Heart right ventricle (tissue), 16 donors: ENCODE data around the gene MIER2. TPM values are rescaled to one million over a fixed set of nuclear protein-coding genes. Genes with fewer than 3 reads are reported as not detected.

Source experiments
- ATAC-seq, 8 donors: fragments of 200-7000 bp; cut with Tn5 transposase; one replicate each; pipeline ENCODE4 v1.9.1; 2020; ENCODE audit warnings: mild to moderate bottlenecking in 8 of 8, moderate library complexity in 8 of 8, moderate number of reproducible peaks in 1 of 8
- DNase-seq, 2 donors: peaks; one replicate each; pipeline ENCODE4 v3.0.0-alpha.2; 2020
- H3K27ac ChIP-seq, 10 donors: fragments of 200-600 bp; sonication (generic) in 2 of 10; one replicate each; pipeline versions ENCODE4 v1.5.0 to v1.8.0; 2020 to 2022; ENCODE audit warnings: mild to moderate bottlenecking in 3 of 10
- H3K27me3 ChIP-seq, 7 donors: fragments of 200-600 bp; one replicate each; pipeline ENCODE4 v1.8.0; 2021 to 2022; ENCODE audit warnings: mild to moderate bottlenecking in 2 of 7
- H3K36me3 ChIP-seq, 9 donors: fragments of 200-600 bp; sonication (generic) in 1 of 9; one replicate each; pipeline versions ENCODE4 v1.5.0 to v1.8.0; 2020 to 2022; ENCODE audit warnings: mild to moderate bottlenecking in 2 of 9
- H3K4me1 ChIP-seq, 9 donors: fragments of 200-600 bp; sonication (generic) in 1 of 9; one replicate each; pipeline versions ENCODE4 v1.5.0 to v1.8.0; 2020 to 2022; ENCODE audit warnings: mild to moderate bottlenecking in 4 of 9
- H3K4me3 ChIP-seq, 10 donors: fragments of 200-600 bp; sonication (generic) in 2 of 10; one replicate each; pipeline versions ENCODE4 v1.5.0 to v1.8.0; 2020 to 2022; ENCODE audit warnings: mild to moderate bottlenecking in 7 of 10, moderate library complexity in 2 of 10
- H3K9me3 ChIP-seq, 11 donors: fragments of 200-600 bp in 10 of 11; sonication (generic) in 2 of 11; one replicate each; pipeline versions ENCODE4 v1.5.0 to v1.8.0; 2013 to 2022; ENCODE audit warnings: mild to moderate bottlenecking in 2 of 11, control low read depth in 1 of 11, moderate library complexity in 1 of 11
- CTCF ChIP-seq, 9 donors: fragments of 200-600 bp; sonication (generic) in 2 of 9; IDR thresholded peaks; one replicate each; pipeline versions ENCODE4 v1.5.0 to v1.8.0; 2021 to 2022; ENCODE audit warnings: antibody characterized with exemption in 9 of 9, mild to moderate bottlenecking in 5 of 9, moderate library complexity in 1 of 9
- WGBS, 2 donors: extraction: QIAGEN DNeasy Blood & Tissue Kit; methylation state at CpG; one replicate each; pipeline ENCODE4 v1.1.7; 2013; ENCODE audit warnings: inconsistent platforms in 1 of 2; 5-methylcytosine and 5-hydroxymethylcytosine counted together
- intact Hi-C, 10 donors: fragments of 100-400 bp; cut with DNase I; formaldehyde crosslinking; loops; one replicate each; pipeline versions ENCODE4 v1.11.1 to v1.14.2; 2022
- polyA plus RNA-seq, 2 donors: library from polyadenylated mRNA; stranded (reverse); fragments of 200-250 nt; gene quantifications; one replicate each; pipeline ENCODE4 v1.2.3, GENCODE V29; 2013
- total RNA-seq, 10 donors: library from RNA; stranded (reverse); fragmentation: NEBNext Ultra II Directional in 3 of 10; extraction: Animal tissue kit (Norgen Biotek cat#: 25700) in 3 of 10; gene quantifications; one replicate each; pipeline versions ENCODE4 v1.2.1 to v1.2.4, GENCODE V29; 2021 to 2023
- donor health status: Arrhythmogenic right ventricular cardiomyopathy.
- donor health status: ischemic (EF 13 %, LVEDD 7.1; RV severe dilation, severe dysfunction).
- donor health status: healthy with polysubstance abuse.
- donor health status: DM: no; HTN: yes; CAD: no.
- donor health status: DM: no; HTN: no; CAD: no.
- donor health status: ischemic (EF 25% LVEDD 6.9; RV normal size, moderate dysfunction).
- donor health status: ischemic (EF 25% LVEDD 5.7; RV mildly dilated, moderate dysfunction).
- donor health status: healthy.
- donor health status: DM: yes; HTN: yes; CAD: no.
- donor health status: Ischemic cardiomyopathy.
- donor health status: ischemic (EF 35%, LVEDD 5.7; RV mildly dilated, moderate dysfunction).
- donor health status: nonischemic (EF 11% LVEDD 7.7; RV severe dilation, severe dysfunction).
- donor health status: DM: yes; HTN: yes; CAD: no.
- donor health status: PGD.
- donor health status: ischemic (EF 29% LVEDD 5.4; RV normal size, mild dysfunction).
- donor health status: nonischemic (EF 23%, LVEDD 6.1; RV moderate dilation, normal function).

MIER2 gene
- total and polyA plus RNA-seq, 12 donors: 11.1 to 34.6 (median 17.6) TPM

DNA sequence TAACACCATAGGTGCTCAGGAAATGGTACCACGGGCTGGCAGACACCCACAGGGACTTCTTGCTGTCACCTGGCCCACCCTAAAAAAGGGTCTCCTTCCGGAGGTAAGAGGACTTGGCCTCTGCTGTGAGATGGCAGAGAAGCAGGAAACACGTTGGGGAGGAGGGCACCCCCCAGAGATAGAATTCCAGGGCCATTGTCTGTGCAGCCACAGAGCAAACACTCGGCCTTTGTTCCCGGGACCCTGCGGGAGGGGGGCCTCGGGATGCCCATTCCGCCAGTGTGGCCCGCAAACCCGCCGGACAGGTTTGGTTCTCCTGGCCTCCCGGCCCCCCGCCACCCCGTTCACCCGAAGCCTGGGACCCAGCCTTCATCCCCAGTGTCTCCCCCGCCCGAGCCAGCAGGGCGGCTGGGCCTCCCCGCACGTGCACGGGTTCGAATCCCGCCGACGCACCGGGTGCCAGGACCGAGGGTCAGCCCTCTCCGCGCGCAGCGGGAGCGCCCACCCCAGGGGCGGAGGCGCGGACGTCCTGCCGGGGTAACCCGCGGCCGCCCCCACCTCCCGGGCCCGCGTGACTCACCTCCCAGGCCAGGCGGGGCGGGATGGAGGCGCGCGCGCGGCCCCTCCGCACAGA lies 54.1 kb downstream of the MIER2 start:
- Histone ChIP-seq H3K36me3 (no peaks in the 10 kb centered on the region), H3K9me3 (no peaks in the 10 kb centered on the region), H3K4me3 (peak overlapping the region; percentile 14 to 49 (median 40)), H3K27ac (peak overlapping the region in 1 of 10 donors; percentile 58), H3K27me3 (peaks cover 19 to 63% (median 52%) of the 10 kb centered on the region in 7 donors), H3K4me1 (peaks cover 9 to 34% (median 23%) of the 10 kb centered on the region in 9 donors)
- TF ChIP-seq CTCF (IDR thresholded peaks at IDR 0.05): no peak
- no peak for DNase-seq
- WGBS, 2 donors: 2 to 6% methylated on average over 28 to 51 of the region's 51 CpGs
- ATAC-seq: peak in 2 of 8 donors; percentile 34 to 42
- intact Hi-C loops: no loop called here

DNA sequence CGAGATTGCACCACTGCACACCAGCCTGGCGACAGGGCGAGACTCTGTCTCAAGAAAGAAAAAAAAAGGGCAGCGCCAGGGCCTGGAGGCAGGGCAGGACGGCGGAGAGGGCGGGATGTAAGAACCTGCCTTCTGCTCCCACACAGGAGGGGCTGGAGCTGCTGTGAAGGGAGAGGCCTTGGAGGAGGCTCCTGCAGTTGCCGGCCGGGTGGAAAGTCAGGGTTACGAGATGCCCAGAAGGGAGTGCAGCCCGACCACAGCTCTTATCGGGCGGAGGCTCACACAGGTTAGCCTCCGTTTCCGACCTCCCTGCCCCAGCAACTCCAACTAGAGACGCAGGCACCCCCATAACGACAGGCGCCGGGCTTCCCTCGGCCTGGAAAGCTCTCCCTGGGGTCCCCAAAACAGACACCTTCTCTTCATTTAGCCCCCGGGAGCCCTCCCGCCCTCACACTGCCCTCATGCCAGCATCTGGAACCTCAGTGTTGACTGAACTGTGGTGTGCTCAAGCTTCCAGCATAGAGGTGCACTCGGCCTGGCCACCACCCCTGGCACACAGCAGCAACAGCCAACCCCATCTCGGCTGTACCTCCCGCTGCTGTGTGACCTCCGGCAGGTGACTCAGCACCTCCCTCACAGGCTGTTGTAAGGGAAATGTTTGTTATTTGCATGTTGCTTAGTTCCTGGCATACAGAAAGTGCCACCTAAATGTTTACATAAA lies 54.8 kb downstream of the MIER2 start:
- Histone ChIP-seq H3K27me3 (peaks cover 19 to 57% (median 49%) of the 10 kb centered on the region in 7 donors), H3K4me1 (peaks cover 5 to 27% (median 20%) of the 10 kb centered on the region in 9 donors), H3K4me3 (no peak overlapping the region), H3K27ac (no peak overlapping the region), H3K36me3 (no peaks in the 10 kb centered on the region), H3K9me3 (no peaks in the 10 kb centered on the region)
- 30 to 42% methylated on average over 26 of the region's 26 CpGs for WGBS, 2 donors
- intact Hi-C loops: no loop called here
- DNase-seq: no peak
- no peak for TF ChIP-seq CTCF (IDR thresholded peaks at IDR 0.05)
- no peak for ATAC-seq

DNA sequence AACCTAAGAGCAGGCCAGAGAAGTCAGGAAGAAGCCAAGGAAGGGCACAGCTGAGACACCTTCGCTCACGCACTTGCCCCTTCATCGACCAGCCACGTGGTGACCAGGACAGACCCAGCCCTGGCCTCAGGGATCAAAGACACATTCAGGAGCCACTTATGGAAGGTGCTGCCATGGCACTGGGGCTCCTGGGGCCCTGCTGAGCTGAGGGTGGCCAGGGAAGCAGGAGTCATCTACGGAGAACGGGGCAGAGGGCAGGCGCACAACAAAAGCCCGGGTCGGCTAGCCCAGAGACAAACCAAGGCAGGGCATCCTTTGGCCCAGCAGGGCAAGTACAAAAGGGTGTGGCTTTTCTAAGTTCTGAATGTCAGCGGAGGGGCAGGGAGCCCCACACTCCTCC lies 55.7 kb downstream of the MIER2 start:
- no peak for DNase-seq
- Histone ChIP-seq H3K27me3 (peaks cover 19 to 48% (median 40%) of the 10 kb centered on the region in 7 donors), H3K9me3 (no peaks in the 10 kb centered on the region), H3K27ac (no peak overlapping the region), H3K4me3 (no peak overlapping the region), H3K4me1 (peaks cover 0 to 18% (median 13%) of the 10 kb centered on the region in 9 donors), H3K36me3 (no peaks in the 10 kb centered on the region)
- intact Hi-C loops: no loop called here
- no peak for TF ChIP-seq CTCF (IDR thresholded peaks at IDR 0.05)
- WGBS, 2 donors: 76 to 83% methylated on average over 10 of the region's 10 CpGs
- ATAC-seq: no peak

DNA sequence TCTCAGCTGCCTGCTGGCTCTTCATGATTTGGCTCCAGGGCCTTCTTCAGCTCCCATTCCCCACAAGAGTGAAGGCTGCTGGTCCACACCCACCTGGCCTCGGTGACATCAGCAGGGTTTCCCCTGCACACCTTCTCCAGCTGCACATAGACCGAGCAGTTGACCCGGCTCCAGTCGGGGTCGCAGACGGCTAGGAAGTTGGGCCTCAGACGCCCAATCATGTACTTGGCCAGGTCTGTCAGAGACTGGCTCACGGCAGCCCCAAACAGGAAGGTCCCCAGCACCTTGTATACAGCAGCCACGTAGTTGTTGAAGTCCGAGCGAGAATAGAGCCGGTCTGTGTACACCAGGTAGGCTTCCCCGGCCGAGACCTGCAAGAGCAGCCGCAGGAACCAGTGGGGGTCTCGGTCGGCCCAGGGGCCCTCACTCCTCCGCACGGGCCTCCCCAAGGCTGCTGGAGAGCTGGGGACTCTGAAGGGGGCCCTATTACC lies 57.2 kb downstream of the MIER2 start:
- no peak overlapping the region for H3K27ac ChIP-seq
- H3K27me3 ChIP-seq: peaks cover 7 to 34% (median 25%) of the 10 kb centered on the region in 7 donors
- intact Hi-C loops: no loop called here
- peaks cover 0 to 17% (median 13%) of the 10 kb centered on the region in 9 donors for H3K4me1 ChIP-seq
- no peak overlapping the region for H3K4me3 ChIP-seq
- ATAC-seq (no peak), DNase-seq (no peak)
- no peaks in the 10 kb centered on the region for H3K9me3 ChIP-seq
- no peak for TF ChIP-seq CTCF (IDR thresholded peaks at IDR 0.05)
- H3K36me3 ChIP-seq: no peaks in the 10 kb centered on the region
- WGBS, 2 donors: 85 to 86% methylated on average over 19 of the region's 19 CpGs
